ENCODE measurements around the gene FDXACB1.

FDXACB1 gene

DNA sequence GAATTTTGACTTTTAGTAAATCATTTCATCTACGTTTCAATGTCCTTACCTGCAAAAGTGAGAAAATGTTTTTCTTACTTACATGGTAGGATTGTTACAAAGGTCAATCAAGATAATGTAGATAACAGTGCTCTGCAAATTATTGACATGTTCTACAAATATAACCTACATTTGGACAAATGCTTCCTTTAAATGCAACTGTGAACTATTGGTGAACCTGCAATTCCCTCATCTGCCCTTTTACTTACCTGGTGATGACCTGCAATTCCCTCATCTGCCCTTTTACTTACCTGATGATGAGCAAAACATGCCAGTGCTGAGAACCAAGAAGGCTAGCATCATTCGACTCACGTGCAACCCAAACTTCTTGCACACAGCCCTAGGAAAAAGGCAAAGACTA is 18.7 kb downstream of the FDXACB1 start:
- no peak overlapping the region for H3K4me3 ChIP-seq (ENCODE audit: low read depth, low read length)
- DNase-seq (ENCODE audit: low read depth) = no peak
- TF ChIP-seq POLR2A (IDR thresholded peaks at IDR 0.05; ENCODE audit: extremely low read depth, insufficient read length) (no peak), MYC (IDR thresholded peaks at IDR 0.05; ENCODE audit: low read depth, low read length) (no peak)

DNA sequence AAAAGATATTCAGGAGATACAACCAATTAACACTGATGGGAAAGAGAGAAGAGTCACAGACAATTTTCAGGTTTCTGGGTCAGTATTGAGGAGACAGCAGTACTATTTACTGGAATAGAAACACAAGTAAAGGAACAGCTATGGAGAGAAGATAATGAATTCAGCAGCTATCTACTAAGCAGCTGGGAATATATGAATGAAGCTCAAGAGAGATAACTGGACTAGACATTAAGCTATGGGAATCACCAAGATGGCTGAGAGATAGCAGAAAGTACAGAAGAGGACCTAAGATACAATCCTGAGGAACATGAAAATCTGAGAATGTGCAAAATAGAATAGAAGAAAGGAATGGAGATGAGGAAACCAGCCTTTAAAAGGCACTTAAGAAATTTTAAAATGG is 23.5 kb downstream of the FDXACB1 start:
- TF ChIP-seq, protein P1, sequence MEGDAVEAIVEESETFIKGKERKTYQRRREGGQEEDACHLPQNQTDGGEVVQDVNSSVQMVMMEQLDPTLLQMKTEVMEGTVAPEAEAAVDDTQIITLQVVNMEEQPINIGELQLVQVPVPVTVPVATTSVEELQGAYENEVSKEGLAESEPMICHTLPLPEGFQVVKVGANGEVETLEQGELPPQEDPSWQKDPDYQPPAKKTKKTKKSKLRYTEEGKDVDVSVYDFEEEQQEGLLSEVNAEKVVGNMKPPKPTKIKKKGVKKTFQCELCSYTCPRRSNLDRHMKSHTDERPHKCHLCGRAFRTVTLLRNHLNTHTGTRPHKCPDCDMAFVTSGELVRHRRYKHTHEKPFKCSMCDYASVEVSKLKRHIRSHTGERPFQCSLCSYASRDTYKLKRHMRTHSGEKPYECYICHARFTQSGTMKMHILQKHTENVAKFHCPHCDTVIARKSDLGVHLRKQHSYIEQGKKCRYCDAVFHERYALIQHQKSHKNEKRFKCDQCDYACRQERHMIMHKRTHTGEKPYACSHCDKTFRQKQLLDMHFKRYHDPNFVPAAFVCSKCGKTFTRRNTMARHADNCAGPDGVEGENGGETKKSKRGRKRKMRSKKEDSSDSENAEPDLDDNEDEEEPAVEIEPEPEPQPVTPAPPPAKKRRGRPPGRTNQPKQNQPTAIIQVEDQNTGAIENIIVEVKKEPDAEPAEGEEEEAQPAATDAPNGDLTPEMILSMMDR (IDR thresholded peaks at IDR 0.05; ENCODE audit: low read depth, low read length) = no peak
- TF ChIP-seq POLR2A (IDR thresholded peaks at IDR 0.05; ENCODE audit: extremely low read depth, insufficient read length) = no peak
- TF ChIP-seq, protein P2, sequence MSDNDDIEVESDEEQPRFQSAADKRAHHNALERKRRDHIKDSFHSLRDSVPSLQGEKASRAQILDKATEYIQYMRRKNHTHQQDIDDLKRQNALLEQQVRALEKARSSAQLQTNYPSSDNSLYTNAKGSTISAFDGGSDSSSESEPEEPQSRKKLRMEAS (IDR thresholded peaks at IDR 0.05; ENCODE audit: low read depth, low read length) = no peak
- no peak for TF ChIP-seq MYC (IDR thresholded peaks at IDR 0.05; ENCODE audit: low read depth, low read length)
- DNase-seq (ENCODE audit: low read depth) = no peak

DNA sequence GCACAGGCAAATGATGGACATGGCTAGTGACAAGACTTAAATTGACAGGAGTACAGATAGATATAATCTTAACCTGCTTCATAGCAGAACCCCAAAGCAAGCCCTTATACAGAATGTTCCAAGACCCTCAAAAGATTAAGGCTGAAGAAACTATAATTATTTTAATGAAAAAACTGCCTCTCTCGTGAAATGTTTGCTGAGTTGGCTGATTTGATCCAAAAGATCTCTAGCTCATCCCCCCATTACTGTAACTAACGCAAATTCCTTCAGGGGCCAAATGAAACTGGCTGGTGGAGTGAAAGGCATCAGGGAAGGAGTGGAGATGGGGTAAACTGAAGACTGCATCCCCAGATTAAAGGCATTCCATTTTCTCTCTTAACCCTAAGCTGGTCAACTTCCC is 26.9 kb downstream of the FDXACB1 start:
- H3K4me3 ChIP-seq (ENCODE audit: low read depth, low read length) = no peak overlapping the region
- TF ChIP-seq MYC (IDR thresholded peaks at IDR 0.05; ENCODE audit: low read depth, low read length) (no peak), POLR2A (IDR thresholded peaks at IDR 0.05; ENCODE audit: extremely low read depth, insufficient read length) (no peak)
- TF ChIP-seq, protein P1 (IDR thresholded peaks at IDR 0.05; ENCODE audit: low read depth, low read length) = no peak
- TF ChIP-seq, protein P2 (IDR thresholded peaks at IDR 0.05; ENCODE audit: low read depth, low read length) = no peak
- no peak for DNase-seq (ENCODE audit: low read depth)

More for the DNA sequence above, 23.5 kb downstream of the FDXACB1 start:
- no peak overlapping the region for H3K4me3 ChIP-seq (ENCODE audit: low read depth, low read length)

DNA sequence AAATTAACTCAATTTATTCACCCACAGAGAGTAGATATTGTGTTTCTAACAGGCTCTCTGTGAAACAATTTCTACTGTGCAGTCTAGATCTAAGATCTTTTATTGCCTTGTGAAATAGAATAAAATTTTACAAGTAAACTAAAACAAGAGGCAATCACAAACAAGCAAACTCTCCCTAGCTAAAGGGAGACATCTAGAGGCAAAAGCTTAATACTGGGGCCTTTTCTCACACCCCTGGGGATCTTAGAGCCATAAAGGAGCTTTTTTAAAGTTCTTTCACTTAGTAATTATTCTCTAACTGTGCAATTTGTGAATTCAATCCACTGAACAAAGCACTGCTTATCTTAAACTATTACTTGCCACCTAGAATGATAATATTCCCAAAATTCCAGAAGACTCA is 27.3 kb downstream of the FDXACB1 start:
- DNase-seq (ENCODE audit: low read depth) = peak; percentile 34
- no peak overlapping the region for H3K4me3 ChIP-seq (ENCODE audit: low read depth, low read length)
- TF ChIP-seq, protein P1 (IDR thresholded peaks at IDR 0.05; ENCODE audit: low read depth, low read length) = peak; percentile 53
- TF ChIP-seq POLR2A (IDR thresholded peaks at IDR 0.05; ENCODE audit: extremely low read depth, insufficient read length) = no peak

DNA sequence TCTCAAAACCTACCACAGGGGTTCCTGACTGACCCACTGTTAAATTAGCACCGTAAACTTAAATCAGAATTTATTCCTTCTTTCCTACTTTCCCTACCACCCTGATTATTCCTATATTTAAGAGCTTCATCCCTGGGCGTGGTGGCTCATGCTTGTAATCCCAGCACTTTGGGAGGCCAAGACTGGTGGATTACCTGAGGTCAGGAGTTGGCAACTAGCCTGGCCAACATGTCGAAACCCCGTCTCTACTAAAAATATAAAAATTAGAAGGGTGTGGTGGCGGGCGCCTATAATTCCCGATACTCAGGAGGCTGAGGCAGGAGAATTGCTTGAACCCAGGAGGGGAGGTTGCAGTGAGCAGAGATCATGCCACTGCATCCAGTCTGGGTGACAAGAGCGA is 27.9 kb downstream of the FDXACB1 start:
- no peak overlapping the region for H3K4me3 ChIP-seq (ENCODE audit: low read depth, low read length)
- no peak for TF ChIP-seq POLR2A (IDR thresholded peaks at IDR 0.05; ENCODE audit: extremely low read depth, insufficient read length)
- TF ChIP-seq, protein P2 (IDR thresholded peaks at IDR 0.05; ENCODE audit: low read depth, low read length) = no peak
- TF ChIP-seq, protein P1 (IDR thresholded peaks at IDR 0.05; ENCODE audit: low read depth, low read length) = no peak
- no peak for TF ChIP-seq MYC (IDR thresholded peaks at IDR 0.05; ENCODE audit: low read depth, low read length)
- DNase-seq (ENCODE audit: low read depth) = no peak

DNA sequence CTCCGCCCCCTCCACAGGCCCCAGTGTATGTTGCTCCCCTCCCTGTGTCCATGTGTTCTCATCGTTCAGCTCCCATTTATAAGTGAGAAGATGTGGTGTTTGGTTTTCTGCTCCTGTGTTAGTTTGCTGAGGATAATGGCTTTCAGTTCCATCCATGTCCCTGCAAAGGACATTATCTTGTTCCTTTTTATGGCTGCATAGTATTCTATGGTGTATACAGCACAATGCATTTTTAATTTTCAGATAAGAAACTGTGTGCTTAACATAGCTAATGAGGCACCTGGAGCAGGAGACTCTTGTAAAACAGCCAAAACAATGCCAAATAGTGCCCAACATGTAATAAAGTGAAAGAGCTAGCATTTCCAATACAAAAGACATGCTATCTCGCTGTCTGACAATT is 29.3 kb downstream of the FDXACB1 start:
- TF ChIP-seq, protein P2 (IDR thresholded peaks at IDR 0.05; ENCODE audit: low read depth, low read length) = no peak
- TF ChIP-seq, protein P1 (IDR thresholded peaks at IDR 0.05; ENCODE audit: low read depth, low read length) = no peak
- TF ChIP-seq MYC (IDR thresholded peaks at IDR 0.05; ENCODE audit: low read depth, low read length) (no peak), POLR2A (IDR thresholded peaks at IDR 0.05; ENCODE audit: extremely low read depth, insufficient read length) (no peak)
- H3K4me3 ChIP-seq (ENCODE audit: low read depth, low read length) = no peak overlapping the region
- no peak for DNase-seq (ENCODE audit: low read depth)

Data from NB4 (cell line).